Activated CD8-positive, alpha-beta memory T cell treated with anti-CD3 and anti-CD28 coated beads for 4 hours (primary cell): Measurements from ENCODE around the gene SLC6A11.

Experiments
- DNase-seq, 2 donors: peaks; one replicate each; pipeline ENCODE4 v3.0.0-alpha.2; 2020; ENCODE audit warnings: low read depth in 2 of 2

Gene SLC6A11

GRCh38 chr3:10790713-10791112 lies 25.3 kb upstream of the SLC6A11 start:
- no peak for DNase-seq

- DNase-seq, result no peak
Measured at GRCh38 chr3:10792208-10792607, 23.8 kb upstream of the SLC6A11 start.

GRCh38 chr3:10798600-10799367 lies 17.2 kb upstream of the SLC6A11 start:
- no peak for DNase-seq

DNA sequence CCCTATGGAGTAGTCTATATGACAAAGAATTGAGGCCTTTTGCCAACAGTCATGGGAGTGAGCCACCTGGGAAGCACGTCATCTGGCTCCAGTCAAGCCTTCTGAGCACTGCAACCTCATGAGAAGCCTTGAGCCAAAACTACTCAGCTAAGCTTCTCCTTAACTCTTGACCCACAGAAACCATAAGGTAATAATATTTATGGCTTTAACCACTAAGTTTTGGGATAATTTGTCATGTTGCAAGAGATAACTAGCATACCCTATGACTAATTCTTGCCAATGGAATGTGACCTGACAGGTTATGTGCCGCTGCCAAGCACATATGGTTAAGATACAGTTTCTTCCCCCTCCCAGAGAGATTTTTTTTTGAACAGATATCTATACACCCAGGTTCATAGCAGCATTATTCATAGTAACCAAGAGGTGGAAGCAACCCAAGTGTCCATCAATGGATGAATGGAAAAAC lies 11.8 kb upstream of the SLC6A11 start:
- no peak for DNase-seq

DNA sequence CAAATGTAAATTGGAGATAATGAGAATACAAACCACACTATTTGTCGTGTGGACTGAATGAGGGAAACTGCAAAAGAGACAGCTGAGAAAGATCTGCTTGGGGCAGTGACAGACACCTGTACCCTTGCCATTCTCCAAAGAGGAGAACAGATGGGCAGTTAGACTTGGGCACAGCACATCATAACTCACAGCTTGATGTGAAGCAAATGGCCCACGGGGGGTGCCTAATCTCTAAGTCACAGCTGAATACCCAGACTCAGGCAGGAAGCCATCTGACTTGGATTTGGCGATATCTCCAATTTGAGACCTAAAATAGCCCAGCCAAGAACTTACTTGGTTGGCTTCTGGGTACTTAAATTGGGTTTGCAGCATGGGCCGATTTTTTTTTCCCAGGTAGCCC lies 10.0 kb upstream of the SLC6A11 start:
- DNase-seq, result no peak

GRCh38 chr3:10808130-10808735 lies 7.8 kb upstream of the SLC6A11 start:
- no peak for DNase-seq

GRCh38 chr3:10808974-10809373 lies 7.1 kb upstream of the SLC6A11 start:
- DNase-seq, result no peak

DNA sequence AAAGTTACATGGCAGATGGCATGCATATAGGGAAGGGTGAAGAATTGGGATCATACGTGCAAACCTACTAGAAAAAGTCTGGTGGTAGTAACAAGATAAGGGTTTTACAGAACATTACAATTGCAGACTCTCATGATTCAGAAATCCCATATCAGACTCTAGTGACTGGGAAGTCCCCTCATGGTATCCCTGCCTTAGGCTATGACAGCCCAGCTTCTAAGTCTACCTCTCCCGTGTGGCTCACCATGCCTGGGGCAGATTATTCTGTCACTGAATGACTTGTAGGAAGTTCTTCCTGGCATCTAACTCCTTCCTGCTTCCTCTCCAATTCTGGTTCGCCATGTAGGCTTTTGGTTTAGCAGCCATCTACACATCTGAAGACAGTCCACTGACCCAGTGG lies 5.7 kb upstream of the SLC6A11 start:
- DNase-seq, result no peak

DNA sequence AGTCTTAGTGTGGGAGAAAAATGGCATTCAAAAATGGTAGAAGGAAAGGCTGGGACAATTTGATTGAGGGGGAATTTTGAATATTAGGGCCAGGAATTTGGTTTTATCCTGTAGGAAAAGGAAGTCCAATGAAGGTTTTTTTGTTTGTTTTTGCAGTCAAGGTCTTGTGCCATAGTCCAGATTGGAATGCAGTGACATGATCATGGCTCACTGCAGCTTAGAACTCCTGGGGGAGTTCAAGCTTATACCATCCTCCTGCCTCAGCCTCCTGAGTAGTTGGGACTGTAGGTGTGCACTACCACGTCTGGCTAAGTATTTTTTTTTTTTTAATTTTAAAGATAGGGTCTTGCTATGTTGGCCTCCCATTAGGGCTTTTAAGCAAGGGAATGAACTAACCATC lies 2.6 kb upstream of the SLC6A11 start:
- no peak for DNase-seq

- DNase-seq, result no peak
Measured at GRCh38 chr3:10814623-10815022, 1.4 kb upstream of the SLC6A11 start.

DNA sequence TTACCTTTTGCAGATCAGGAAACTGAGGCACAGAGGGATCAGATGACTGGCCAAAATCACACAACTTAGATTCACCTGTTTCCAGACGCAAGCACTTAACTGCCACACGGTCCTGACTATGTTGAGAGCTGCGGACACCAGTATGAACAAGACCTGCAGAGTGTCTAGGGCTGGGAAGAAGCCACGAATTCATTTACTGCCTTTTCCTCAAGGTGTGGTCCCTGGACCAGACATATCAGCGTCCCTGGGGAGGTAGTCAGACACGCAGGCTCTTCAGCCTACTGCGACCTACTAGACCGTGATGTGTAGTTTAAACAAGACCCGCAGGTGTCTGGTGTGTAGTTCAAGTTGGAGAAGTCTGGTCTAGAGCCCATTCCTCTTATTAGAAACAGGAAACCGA lies 541 bp upstream of the SLC6A11 start:
- no peak for DNase-seq

DNA sequence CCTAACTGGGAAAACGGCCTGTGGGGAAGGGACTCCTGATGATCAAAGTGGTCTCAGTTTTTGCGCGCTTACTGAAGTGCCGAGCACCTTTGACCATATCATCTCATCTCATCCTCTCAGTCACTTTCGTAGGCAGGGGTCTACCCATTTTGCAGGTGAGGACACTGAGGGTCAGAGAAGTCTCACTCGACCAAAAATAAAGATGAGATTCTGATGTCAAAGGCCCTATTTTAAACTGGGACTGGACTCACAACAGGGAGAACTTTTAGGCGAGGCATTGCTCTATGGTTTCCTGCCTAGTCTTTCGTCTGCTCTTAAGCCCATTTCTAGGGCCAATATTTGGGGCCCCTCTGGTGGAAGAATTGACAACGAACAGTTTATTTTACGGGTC lies 830 bp downstream of the SLC6A11 start:
- no peak for DNase-seq

DNA sequence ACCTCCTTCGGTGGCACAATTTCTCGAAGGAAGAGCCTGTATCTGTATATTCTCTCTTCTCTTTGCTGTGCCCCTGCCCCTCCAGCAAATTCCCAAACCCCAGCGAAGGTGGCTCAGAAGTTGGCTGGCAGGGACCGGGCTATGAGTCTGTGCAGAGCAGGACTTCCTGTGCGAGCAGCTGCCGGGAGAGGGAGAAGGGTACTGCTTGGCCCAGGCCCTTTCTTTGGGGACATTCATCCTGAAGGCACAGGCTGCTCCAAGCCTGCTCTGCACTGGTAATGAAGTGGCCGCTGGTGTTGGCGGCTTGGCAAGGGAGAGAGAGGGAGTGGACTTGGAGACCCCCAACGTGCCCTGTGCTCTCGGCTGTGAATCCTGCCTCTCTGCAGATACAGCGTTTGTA lies 1.5 kb downstream of the SLC6A11 start:
- no peak for DNase-seq

DNA sequence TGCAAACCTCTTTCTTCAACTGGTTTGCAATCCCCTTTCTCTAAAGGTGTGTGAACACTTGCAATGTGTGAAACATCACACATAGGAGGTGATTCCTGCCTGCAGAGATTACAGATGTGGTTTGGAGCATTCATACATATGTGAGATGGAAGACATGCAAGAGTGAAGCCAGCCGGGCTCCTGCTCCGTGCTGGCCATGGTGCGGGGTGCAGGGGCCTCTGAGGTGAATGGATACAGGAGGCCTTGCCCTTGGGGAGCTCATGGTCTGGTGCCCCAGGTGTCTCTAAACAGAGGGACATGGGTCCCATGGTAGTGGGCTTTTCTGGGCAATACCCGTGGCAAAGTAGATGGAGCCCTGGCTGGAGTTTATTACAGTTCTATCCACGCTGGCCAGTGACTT lies 6.0 kb downstream of the SLC6A11 start:
- DNase-seq, result no peak

- no peak for DNase-seq
Measured at GRCh38 chr3:10822708-10823515, 6.9 kb downstream of the SLC6A11 start.

- DNase-seq, result no peak
Measured at GRCh38 chr3:10823516-10823818, 7.4 kb downstream of the SLC6A11 start.

GRCh38 chr3:10824468-10824867 lies 8.4 kb downstream of the SLC6A11 start:
- no peak for DNase-seq

DNA sequence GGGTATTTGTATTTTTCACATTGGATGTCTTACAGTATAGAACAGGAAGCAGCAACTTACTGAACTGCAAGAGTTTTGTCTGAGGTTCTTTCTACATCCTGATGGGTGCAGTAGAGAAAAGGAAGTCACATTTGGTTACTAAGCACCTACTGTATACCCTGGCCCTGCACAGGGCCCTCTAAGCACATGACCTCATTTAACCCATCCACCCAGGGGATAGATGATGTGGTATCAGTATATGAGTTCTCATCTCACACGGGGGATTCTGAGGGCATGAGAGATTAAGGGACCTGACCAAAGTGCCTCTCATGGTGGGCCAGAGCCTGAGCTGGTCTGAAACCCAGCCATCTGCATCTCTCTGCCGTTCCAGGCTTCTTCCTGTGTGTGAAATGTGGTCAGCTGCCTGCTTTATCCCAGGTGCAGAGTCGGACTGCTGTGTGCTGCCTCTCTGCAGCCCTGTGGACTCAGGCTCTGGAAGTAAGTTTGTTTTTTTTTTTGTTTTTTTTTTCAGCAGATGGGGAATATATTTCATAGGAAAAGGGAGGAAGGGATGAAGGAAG lies 17.9 kb downstream of the SLC6A11 start:
- DNase-seq, result no peak

DNA sequence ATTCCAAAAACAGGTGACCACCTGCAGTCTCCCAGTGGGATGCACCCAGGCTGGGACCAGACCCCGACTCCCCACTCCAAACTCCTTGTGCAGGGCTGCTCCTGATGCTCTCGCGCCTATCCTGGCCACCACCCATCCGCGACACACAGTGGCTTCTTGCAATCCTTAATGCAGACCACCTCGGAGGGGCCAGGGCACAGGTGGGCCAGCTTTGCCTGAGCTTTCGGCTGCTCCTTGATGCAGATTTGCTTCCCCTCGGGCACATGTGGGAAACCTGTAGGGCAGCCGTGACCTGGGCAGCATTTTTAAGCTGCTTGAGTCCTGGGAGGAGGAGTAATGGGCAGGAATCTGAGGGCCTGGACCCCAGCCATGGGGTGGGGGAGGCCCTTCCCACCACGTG lies 18.9 kb downstream of the SLC6A11 start:
- DNase-seq, result no peak

- no peak for DNase-seq
Measured at GRCh38 chr3:10835406-10835805, 19.4 kb downstream of the SLC6A11 start.

- DNase-seq, result no peak
Measured at GRCh38 chr3:10836676-10837075, 20.6 kb downstream of the SLC6A11 start.

- no peak for DNase-seq
Measured at GRCh38 chr3:10837849-10838248, 21.8 kb downstream of the SLC6A11 start.

DNA sequence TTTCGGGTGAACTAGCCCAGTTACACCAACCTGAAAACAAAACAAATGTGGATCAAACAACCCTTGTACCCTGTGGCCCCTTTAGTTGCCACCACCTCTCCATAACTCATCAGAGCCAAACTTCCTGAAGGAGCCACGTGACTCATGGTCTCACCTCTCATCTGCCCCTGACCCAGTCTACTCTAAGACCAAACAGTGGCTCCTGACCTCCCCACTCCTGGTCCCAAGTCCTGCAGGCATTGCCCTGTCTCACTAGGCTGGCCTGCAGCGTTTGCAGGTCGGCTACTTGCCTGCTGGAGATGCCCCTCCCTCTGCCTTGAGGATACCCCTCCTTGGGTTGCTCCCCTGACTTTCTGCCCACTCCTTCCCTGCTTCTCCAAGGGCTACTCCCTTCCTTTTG lies 23.1 kb downstream of the SLC6A11 start:
- no peak for DNase-seq
